ENCODE data around the gene SLC9A3. TPM values are rescaled to one million over a fixed set of nuclear protein-coding genes. Genes with fewer than 3 reads are reported as not detected.

Gene SLC9A3
- polyA plus RNA-seq, 1 of the 3 experiments (the other 2 are of a cell fraction), result 1.9 TPM

DNA sequence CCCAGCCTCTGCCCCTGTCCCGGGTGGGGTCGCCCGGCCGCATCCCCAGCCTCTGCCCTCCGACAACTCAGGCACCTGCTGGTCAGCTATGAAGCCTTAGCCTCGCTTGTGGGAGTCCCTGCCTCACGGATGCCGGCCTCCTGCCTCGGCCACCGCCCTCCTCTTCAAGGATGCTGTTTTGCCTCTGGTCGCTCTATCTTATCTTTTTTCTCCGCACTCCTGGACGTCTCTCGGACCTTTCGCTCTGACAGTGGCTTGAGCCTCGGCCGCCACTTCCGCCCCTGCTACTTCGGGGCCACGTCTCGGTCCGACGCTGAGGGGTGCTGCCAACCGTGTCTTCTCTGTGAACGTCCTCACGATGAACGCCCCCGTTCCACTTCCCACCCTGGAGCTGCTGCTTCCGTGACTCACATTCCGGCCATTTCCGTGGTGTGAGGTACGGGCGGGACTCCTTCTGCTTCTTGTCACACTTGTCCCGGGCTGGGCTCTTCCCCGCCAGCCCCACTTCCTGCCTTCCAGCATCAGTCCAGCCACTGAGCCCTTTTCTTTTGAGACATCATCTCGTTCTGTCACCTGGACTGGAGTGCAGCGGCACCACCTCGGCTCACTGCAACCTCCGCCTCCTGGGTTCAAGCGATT, 26.3 kb downstream of the SLC9A3 start:
- no peak for DNase-seq
- no peak overlapping the region for H3K9ac ChIP-seq
- WGBS (ENCODE audit: low lambda C conversion rate), result 70% methylated on average over 33 of the region's 40 CpGs

More for the DNA sequence above, 26.3 kb downstream of the SLC9A3 start:
- no peaks in the 10 kb centered on the region for H3K9me3 ChIP-seq
- no peaks in the 10 kb centered on the region for H3K36me3 ChIP-seq (replicated peaks in 1 of 2; ENCODE audit: control insufficient read depth in 1 of 2, insufficient read depth in 2 of 2, low read length in 1 of 2)
- no peak overlapping the region for H3K27ac ChIP-seq (ENCODE audit: low read depth in 2 of 2, low read length in 1 of 2)
- POLR2A ChIA-PET, result no interaction called here
- no peak overlapping the region for H2AFZ ChIP-seq (ENCODE audit: low read depth)
- H4K20me1 ChIP-seq (ENCODE audit: insufficient read depth), result no peaks in the 10 kb centered on the region
- no peaks in the 10 kb centered on the region for H3K4me1 ChIP-seq (ENCODE audit: control insufficient read depth in 1 of 2, insufficient read depth in 2 of 2, low read depth in 1 of 2, low read length in 1 of 2)
- H3K4me3 ChIP-seq (ENCODE audit: low read depth in 2 of 2, low read length in 1 of 2), result no peak overlapping the region
- no peaks in the 10 kb centered on the region for H3K9me2 ChIP-seq
- no peak overlapping the region for H3K4me2 ChIP-seq
- TF ChIP-seq NRF1 (IDR thresholded peaks at IDR 0.05; ENCODE audit: low read depth, low read length) (no peak), EP300 (IDR thresholded peaks at IDR 0.05; ENCODE audit: borderline replicate concordance in 1 of 2, low read depth in 1 of 2, low read length in 1 of 2) (no peak), SMC3 (IDR thresholded peaks at IDR 0.05; ENCODE audit: low read depth, low read length) (no peak), EZH2phosphoT487 (IDR thresholded peaks at IDR 0.05; ENCODE audit: borderline replicate concordance, low read depth) (no peak), JUND (IDR thresholded peaks at IDR 0.05) (no peak), MEF2A (IDR thresholded peaks at IDR 0.05; ENCODE audit: borderline replicate concordance, low read depth) (no peak), CHD2 (IDR thresholded peaks at IDR 0.05; ENCODE audit: low read length, partially characterized antibody) (no peak)
- TF ChIP-seq, protein P1, sequence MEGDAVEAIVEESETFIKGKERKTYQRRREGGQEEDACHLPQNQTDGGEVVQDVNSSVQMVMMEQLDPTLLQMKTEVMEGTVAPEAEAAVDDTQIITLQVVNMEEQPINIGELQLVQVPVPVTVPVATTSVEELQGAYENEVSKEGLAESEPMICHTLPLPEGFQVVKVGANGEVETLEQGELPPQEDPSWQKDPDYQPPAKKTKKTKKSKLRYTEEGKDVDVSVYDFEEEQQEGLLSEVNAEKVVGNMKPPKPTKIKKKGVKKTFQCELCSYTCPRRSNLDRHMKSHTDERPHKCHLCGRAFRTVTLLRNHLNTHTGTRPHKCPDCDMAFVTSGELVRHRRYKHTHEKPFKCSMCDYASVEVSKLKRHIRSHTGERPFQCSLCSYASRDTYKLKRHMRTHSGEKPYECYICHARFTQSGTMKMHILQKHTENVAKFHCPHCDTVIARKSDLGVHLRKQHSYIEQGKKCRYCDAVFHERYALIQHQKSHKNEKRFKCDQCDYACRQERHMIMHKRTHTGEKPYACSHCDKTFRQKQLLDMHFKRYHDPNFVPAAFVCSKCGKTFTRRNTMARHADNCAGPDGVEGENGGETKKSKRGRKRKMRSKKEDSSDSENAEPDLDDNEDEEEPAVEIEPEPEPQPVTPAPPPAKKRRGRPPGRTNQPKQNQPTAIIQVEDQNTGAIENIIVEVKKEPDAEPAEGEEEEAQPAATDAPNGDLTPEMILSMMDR (IDR thresholded peaks at IDR 0.05), result no peak
- TF ChIP-seq, protein P2, sequence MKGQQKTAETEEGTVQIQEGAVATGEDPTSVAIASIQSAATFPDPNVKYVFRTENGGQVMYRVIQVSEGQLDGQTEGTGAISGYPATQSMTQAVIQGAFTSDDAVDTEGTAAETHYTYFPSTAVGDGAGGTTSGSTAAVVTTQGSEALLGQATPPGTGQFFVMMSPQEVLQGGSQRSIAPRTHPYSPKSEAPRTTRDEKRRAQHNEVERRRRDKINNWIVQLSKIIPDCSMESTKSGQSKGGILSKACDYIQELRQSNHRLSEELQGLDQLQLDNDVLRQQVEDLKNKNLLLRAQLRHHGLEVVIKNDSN (IDR thresholded peaks at IDR 0.05; ENCODE audit: borderline replicate concordance, low read depth), result no peak
- TF ChIP-seq, protein P3, sequence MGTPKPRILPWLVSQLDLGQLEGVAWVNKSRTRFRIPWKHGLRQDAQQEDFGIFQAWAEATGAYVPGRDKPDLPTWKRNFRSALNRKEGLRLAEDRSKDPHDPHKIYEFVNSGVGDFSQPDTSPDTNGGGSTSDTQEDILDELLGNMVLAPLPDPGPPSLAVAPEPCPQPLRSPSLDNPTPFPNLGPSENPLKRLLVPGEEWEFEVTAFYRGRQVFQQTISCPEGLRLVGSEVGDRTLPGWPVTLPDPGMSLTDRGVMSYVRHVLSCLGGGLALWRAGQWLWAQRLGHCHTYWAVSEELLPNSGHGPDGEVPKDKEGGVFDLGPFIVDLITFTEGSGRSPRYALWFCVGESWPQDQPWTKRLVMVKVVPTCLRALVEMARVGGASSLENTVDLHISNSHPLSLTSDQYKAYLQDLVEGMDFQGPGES (IDR thresholded peaks at IDR 0.05; ENCODE audit: low read depth, low read length), result no peak
- TF ChIP-seq, protein P4, sequence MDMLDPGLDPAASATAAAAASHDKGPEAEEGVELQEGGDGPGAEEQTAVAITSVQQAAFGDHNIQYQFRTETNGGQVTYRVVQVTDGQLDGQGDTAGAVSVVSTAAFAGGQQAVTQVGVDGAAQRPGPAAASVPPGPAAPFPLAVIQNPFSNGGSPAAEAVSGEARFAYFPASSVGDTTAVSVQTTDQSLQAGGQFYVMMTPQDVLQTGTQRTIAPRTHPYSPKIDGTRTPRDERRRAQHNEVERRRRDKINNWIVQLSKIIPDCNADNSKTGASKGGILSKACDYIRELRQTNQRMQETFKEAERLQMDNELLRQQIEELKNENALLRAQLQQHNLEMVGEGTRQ (IDR thresholded peaks at IDR 0.05; ENCODE audit: borderline replicate concordance, low read depth, low read length), result no peak
- H3F3A ChIP-seq (replicated peaks; ENCODE audit: insufficient read depth), result no peaks in the 10 kb centered on the region
- H3K27me3 ChIP-seq (ENCODE audit: insufficient read depth), result peaks cover 31% of the 10 kb centered on the region
- CTCF ChIA-PET, result no interaction called here
- no peaks in the 10 kb centered on the region for H3K79me2 ChIP-seq (ENCODE audit: insufficient read depth)
